Measurements from ENCODE around the gene PHLPP1.

DNA sequence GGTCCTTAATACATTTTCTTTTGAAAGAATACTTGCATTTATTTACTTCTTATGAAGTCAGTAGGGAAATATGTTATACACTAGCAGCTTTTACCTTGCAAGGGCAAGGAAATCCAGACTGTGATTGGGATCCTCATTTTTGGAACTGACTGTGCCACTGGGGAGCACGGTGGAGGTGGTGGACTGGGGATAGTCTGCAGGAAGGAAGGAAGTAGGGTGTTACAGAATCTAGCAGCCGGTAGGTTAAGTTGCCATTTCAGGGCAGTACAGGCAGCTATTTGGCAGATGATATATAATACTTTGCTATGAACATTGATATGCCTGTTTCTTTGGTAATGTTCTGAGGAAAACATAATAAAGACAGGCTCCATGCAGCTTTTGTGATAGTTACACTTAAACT lies 238.3 kb downstream of the PHLPP1 start:
- TF ChIP-seq, protein P1, sequence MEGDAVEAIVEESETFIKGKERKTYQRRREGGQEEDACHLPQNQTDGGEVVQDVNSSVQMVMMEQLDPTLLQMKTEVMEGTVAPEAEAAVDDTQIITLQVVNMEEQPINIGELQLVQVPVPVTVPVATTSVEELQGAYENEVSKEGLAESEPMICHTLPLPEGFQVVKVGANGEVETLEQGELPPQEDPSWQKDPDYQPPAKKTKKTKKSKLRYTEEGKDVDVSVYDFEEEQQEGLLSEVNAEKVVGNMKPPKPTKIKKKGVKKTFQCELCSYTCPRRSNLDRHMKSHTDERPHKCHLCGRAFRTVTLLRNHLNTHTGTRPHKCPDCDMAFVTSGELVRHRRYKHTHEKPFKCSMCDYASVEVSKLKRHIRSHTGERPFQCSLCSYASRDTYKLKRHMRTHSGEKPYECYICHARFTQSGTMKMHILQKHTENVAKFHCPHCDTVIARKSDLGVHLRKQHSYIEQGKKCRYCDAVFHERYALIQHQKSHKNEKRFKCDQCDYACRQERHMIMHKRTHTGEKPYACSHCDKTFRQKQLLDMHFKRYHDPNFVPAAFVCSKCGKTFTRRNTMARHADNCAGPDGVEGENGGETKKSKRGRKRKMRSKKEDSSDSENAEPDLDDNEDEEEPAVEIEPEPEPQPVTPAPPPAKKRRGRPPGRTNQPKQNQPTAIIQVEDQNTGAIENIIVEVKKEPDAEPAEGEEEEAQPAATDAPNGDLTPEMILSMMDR (IDR thresholded peaks at IDR 0.05): no peak
- no peak for TF ChIP-seq POLR2A (IDR thresholded peaks at IDR 0.05)
